SH-SY5Y (cell line): Measurements from ENCODE around the gene PXMP4.

Experiments
- GATA2 ChIP-seq: IDR thresholded peaks from 2 replicates; pipeline ENCODE4 v1.6.1; 2011; ENCODE audit warnings: mild to moderate bottlenecking, low read depth, low read length
- GATA3 ChIP-seq: IDR thresholded peaks from 2 replicates; pipeline ENCODE4 v1.6.1; 2011; ENCODE audit warnings: low read depth, mild to moderate bottlenecking, low read length, moderate library complexity

DNA sequence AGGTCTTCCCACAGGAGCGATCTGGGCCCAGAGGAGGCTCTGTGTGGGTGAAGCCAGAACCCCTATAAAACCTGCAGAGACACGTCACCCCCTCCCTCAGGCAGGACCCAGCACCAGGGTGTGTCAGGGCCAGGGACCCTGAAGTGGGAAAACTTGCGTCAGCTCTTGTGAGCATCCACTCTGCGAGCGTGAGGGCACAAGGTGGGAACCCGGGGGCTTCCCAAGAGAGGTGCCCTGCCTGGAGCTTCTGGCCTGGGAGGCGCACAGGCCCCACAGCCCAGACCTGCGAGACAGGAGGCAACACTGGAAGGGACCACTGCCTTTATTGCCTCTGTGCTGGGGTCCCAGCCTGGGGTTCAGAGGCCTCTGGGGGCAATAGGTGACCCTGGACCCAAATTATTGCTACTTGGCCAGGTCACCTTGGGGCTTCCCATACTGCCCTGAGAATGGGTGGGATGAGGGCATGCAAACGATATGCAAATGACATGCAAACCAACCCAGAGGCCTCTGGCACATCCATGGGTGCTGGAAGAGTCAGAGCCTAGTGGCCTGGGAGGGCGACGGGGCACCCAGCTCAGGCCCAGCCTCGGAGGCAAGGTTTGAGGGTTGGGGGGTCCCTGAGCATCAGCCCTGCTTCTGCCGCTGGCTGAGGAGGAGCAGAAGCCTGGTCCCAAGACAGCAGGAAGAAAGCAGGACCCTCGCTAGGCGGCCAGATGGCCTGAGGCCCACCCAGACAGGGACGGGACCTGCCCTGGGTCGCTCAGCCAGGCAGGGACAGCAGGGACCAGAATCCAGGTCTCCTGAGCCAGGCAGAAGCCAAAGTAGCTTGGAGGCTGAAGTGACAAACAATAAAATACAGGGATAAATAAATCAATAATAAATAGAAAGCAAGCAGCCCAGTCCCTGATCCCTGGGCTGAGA is 63.1 kb downstream of the PXMP4 start:
- TF ChIP-seq GATA3 (no peak), GATA2 (no peak)
